Left renal pelvis (tissue), 4 donors: Measurements from ENCODE around the gene SLC30A9. TPM values are rescaled to one million over a fixed set of nuclear protein-coding genes. Genes with fewer than 3 reads are reported as not detected.

Experiments
- DNase-seq, 4 donors: peaks; one replicate each; pipeline ENCODE4 v3.0.0-alpha.2; 2013; ENCODE audit warnings: low read depth in 4 of 4, low spot score in 3 of 4
- polyA plus RNA-seq, 4 donors: library from polyadenylated mRNA; unstranded; fragments of 120-200 nt; gene quantifications; one replicate each; pipeline ENCODE4 v1.2.1, GENCODE V29; 2013; ENCODE audit not compliant: insufficient read length in 4 of 4

SLC30A9 gene
- polyA plus RNA-seq, 4 donors, result 80.3 to 137 (median 109) TPM

- DNase-seq, result no peak
Observed at GRCh38 chr4:42132099-42132498, 141.8 kb downstream of the SLC30A9 start.

GRCh38 chr4:42133006-42133405 is 142.7 kb downstream of the SLC30A9 start:
- no peak for DNase-seq

- no peak for DNase-seq
Observed at GRCh38 chr4:42136371-42136770, 146.0 kb downstream of the SLC30A9 start.

Other genes starting within 250 kb of the SLC30A9 start
- under 1 TPM; 0.06 to 0.52 (median 0.21) TPM for gene PHOX2B, start 241.8 kb upstream of the SLC30A9 start, polyA plus RNA-seq
- 10 to 100 TPM; 34.9 to 56.1 (median 47.0) TPM for gene TMEM33, start 55.1 kb upstream of the SLC30A9 start, polyA plus RNA-seq
- under 1 TPM; 0.05 to 0.41 (median 0.12) TPM for gene DCAF4L1, start 8.8 kb upstream of the SLC30A9 start, polyA plus RNA-seq
- gene BEND4, start 162.1 kb downstream of the SLC30A9 start, polyA plus RNA-seq, result 1 to 10 TPM; 1.1 to 3.8 (median 1.4) TPM